ENCODE measurements around the gene GRXCR1. TPM values are rescaled to one million over a fixed set of nuclear protein-coding genes. Genes with fewer than 3 reads are reported as not detected.

The GRXCR1 gene
- polyA plus RNA-seq, 1 donor (not counting 4 experiments of a cell fraction or from before 2014, with no cell fraction given): not detected

- H3K9me3 ChIP-seq (ENCODE audit: control insufficient read depth, low read depth, low read length): no peaks in the 10 kb centered on the region
Observed at GRCh38 chr4:43014256-43014655, 121.7 kb downstream of the GRXCR1 start.

DNA sequence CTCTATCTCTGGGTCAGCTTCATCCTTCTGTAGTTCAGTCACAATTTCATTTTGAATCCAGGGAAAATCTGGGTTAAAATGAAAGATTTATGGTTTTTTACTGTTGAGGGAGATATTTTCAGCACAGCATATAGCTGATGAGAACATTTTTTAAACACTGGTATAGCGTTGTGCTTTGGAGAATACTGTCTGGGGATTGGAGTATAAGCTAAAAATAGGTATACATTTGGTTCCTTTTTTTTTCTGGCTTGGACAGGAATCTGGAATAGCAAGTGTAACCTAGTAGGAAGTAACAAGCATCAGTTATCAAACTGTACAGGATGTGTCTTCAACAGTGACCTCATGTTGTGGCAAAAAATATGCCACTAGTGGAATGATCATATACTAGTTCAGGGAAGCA lies 149.1 kb downstream of the GRXCR1 start:
- FAIRE-seq (no peak), DNase-seq (ENCODE audit: low read depth, low spot score) (no peak)
- Histone ChIP-seq H3K4me2 (ENCODE audit: control insufficient read depth, extremely low read depth, insufficient read depth, low read depth, low read length) (no peak overlapping the region), H3K4me3 (ENCODE audit: control insufficient read depth in 2 of 3, extremely low read depth in 1 of 3, insufficient read depth in 2 of 3, low read depth in 1 of 3, low read length in 3 of 3) (no peak overlapping the region), H3K79me2 (ENCODE audit: control insufficient read depth, insufficient read depth, low read length) (no peaks in the 10 kb centered on the region), H3K9ac (ENCODE audit: control insufficient read depth, extremely low read depth, insufficient read depth, low read length) (no peak overlapping the region), H4K20me1 (ENCODE audit: control insufficient read depth, extremely low read depth, insufficient read depth, low read length) (no peaks in the 10 kb centered on the region), H3K9me3 (ENCODE audit: control insufficient read depth, low read depth, low read length) (peaks cover 2% of the 10 kb centered on the region), H3K4me1 (ENCODE audit: control insufficient read depth, extremely low read depth, insufficient read depth, low read length) (no peaks in the 10 kb centered on the region), H3K27me3 (ENCODE audit: control insufficient read depth, extremely low read depth, insufficient read depth, low read length) (no peaks in the 10 kb centered on the region), H2AFZ (ENCODE audit: control insufficient read depth, low read length) (no peak overlapping the region), H3K27ac (ENCODE audit: control insufficient read depth, insufficient read depth, low read length) (no peak overlapping the region), H3K9me1 (ENCODE audit: control insufficient read depth, extremely low read depth, insufficient read depth, low read length) (no peaks in the 10 kb centered on the region), H3K36me3 (ENCODE audit: control insufficient read depth in 2 of 2, extremely low read depth in 1 of 2, insufficient read depth in 2 of 2, low read length in 2 of 2) (no peaks in the 10 kb centered on the region)
- TF ChIP-seq, protein P1, sequence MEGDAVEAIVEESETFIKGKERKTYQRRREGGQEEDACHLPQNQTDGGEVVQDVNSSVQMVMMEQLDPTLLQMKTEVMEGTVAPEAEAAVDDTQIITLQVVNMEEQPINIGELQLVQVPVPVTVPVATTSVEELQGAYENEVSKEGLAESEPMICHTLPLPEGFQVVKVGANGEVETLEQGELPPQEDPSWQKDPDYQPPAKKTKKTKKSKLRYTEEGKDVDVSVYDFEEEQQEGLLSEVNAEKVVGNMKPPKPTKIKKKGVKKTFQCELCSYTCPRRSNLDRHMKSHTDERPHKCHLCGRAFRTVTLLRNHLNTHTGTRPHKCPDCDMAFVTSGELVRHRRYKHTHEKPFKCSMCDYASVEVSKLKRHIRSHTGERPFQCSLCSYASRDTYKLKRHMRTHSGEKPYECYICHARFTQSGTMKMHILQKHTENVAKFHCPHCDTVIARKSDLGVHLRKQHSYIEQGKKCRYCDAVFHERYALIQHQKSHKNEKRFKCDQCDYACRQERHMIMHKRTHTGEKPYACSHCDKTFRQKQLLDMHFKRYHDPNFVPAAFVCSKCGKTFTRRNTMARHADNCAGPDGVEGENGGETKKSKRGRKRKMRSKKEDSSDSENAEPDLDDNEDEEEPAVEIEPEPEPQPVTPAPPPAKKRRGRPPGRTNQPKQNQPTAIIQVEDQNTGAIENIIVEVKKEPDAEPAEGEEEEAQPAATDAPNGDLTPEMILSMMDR (optimal IDR thresholded peaks at IDR 0.05 in 1 of 3, IDR thresholded peaks at IDR 0.05 in 1 of 3, conservative IDR thresholded peaks at IDR 0.05 in 1 of 3; ENCODE audit: extremely low read depth in 1 of 3, insufficient read depth in 2 of 3, low read length in 3 of 3): no peak
- no peak for TF ChIP-seq EZH2 (IDR thresholded peaks at IDR 0.05; ENCODE audit: low read length)
- dilution Hi-C loops (cut with MboI; ENCODE audit: extremely low pct_ligation_motif_present, low sequenced_read_pairs): no loop called here

More at GRCh38 chr4:43014256-43014655, 121.7 kb downstream of the GRXCR1 start:
- Histone ChIP-seq H3K4me2 (ENCODE audit: control insufficient read depth, extremely low read depth, insufficient read depth, low read depth, low read length) (no peak overlapping the region), H3K79me2 (ENCODE audit: control insufficient read depth, insufficient read depth, low read length) (no peaks in the 10 kb centered on the region), H2AFZ (ENCODE audit: control insufficient read depth, low read length) (no peak overlapping the region), H3K4me3 (ENCODE audit: control insufficient read depth in 2 of 3, extremely low read depth in 1 of 3, insufficient read depth in 2 of 3, low read depth in 1 of 3, low read length in 3 of 3) (no peak overlapping the region), H3K9ac (ENCODE audit: control insufficient read depth, extremely low read depth, insufficient read depth, low read length) (no peak overlapping the region), H3K36me3 (ENCODE audit: control insufficient read depth in 2 of 2, extremely low read depth in 1 of 2, insufficient read depth in 2 of 2, low read length in 2 of 2) (no peaks in the 10 kb centered on the region), H3K27ac (ENCODE audit: control insufficient read depth, insufficient read depth, low read length) (no peak overlapping the region), H3K4me1 (ENCODE audit: control insufficient read depth, extremely low read depth, insufficient read depth, low read length) (no peaks in the 10 kb centered on the region), H3K27me3 (ENCODE audit: control insufficient read depth, extremely low read depth, insufficient read depth, low read length) (no peaks in the 10 kb centered on the region), H4K20me1 (ENCODE audit: control insufficient read depth, extremely low read depth, insufficient read depth, low read length) (no peaks in the 10 kb centered on the region), H3K9me1 (ENCODE audit: control insufficient read depth, extremely low read depth, insufficient read depth, low read length) (no peaks in the 10 kb centered on the region)
- no peak for DNase-seq (ENCODE audit: low read depth, low spot score)
- dilution Hi-C loops (cut with MboI; ENCODE audit: extremely low pct_ligation_motif_present, low sequenced_read_pairs): no loop called here
- TF ChIP-seq EZH2 (IDR thresholded peaks at IDR 0.05; ENCODE audit: low read length): no peak
- TF ChIP-seq, protein P1 (optimal IDR thresholded peaks at IDR 0.05 in 1 of 3, IDR thresholded peaks at IDR 0.05 in 1 of 3, conservative IDR thresholded peaks at IDR 0.05 in 1 of 3; ENCODE audit: extremely low read depth in 1 of 3, insufficient read depth in 2 of 3, low read length in 3 of 3): no peak
- FAIRE-seq: no peak

All from keratinocyte (primary cell).